ENCODE measurements around the gene C10orf67.
"Not testable (repeated sequence)": the region's sequence is repeated elsewhere in the genome, so short reads cannot be mapped to it uniquely, and the experiment has no call there.

Gene C10orf67

DNA sequence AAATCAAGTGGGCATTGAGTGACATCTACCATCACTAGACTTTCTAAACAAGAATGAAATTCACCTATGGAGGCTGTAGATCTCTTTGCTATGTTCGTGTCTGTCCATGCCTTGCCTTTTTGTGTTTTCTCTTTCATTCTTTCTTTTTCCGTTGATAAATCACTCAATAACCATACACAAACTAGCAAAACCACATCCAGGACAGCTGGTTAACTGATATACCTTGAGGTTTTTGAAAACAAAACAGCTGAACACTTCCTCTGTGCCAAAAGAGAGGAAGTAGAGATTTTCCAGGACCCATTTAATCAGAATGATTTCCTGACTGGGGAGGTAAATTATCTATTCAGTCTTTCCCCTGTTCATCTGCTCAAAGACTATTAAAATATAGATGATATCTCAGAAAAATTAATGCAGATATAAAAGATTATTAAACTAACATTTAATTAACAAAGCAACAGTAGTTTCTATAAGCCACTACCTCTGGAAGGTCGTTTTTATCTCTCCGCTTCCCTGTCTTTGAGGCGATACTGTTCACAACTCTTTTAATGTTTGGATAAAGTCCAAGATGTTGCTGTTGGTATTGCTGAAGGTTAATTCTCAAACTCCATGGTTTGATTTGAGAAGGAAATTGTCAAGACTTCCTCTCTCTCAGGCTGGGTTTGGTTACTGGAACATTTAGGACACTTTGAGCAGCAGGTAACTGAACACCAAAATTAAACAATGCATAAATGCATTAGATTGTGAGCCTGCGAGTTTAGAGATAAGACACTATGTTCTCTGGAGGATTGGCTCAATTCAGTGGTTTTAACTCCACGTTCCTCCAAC lies 24.4 kb upstream of the C10orf67 start:
- no peaks in the 10 kb centered on the region for H3K27me3 Mint-ChIP-seq (ENCODE audit: low read depth)
- H3K9me3 Mint-ChIP-seq = peaks cover 11% of the 10 kb centered on the region
- peak overlapping the region; percentile 76 for H3K27ac Mint-ChIP-seq
- peaks cover 17% of the 10 kb centered on the region for H3K36me3 Mint-ChIP-seq (ENCODE audit: low read depth)
- H3K4me1 Mint-ChIP-seq (ENCODE audit: low read depth) = peaks cover 54% of the 10 kb centered on the region
- peak overlapping the region; percentile 43 for H3K4me3 Mint-ChIP-seq

DNA sequence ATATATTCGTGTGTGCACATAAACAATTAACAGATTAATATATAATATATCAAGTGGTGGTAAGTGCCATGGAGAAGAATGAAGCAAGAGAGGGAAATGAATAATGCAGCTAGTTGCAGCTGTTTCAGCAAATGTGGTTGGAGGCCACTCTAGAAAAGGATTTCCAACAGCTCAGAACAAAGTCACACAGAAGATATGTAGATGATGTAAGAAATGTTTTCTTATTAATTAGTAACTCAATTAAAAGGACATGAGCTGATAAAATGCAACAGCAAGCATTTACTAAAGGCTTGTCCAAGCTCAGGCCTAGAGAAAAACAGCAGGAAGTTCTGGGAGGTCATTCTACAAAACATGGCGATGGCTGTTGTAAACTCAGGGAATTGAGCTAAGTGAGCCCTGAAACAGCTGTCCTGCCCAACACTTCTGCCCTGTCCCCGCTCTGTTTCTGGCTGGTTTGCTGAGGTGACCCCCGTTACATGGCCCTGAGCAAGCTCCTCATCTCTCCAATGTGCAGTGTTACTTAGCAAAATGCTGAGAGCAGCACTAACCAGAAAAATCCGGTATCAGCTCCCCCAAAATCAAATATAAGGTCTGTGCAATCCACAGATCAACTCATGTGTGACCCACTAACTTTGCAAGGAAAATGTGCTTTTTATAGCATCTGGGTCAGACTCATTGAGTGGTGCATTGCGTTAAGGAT lies 23.4 kb upstream of the C10orf67 start:
- H3K4me3 Mint-ChIP-seq = peak overlapping the region; percentile 43
- peaks cover 11% of the 10 kb centered on the region for H3K9me3 Mint-ChIP-seq
- H3K4me1 Mint-ChIP-seq (ENCODE audit: low read depth) = peaks cover 54% of the 10 kb centered on the region
- no peaks in the 10 kb centered on the region for H3K27me3 Mint-ChIP-seq (ENCODE audit: low read depth)
- H3K27ac Mint-ChIP-seq = peak overlapping the region; percentile 76
- peaks cover 14% of the 10 kb centered on the region for H3K36me3 Mint-ChIP-seq (ENCODE audit: low read depth)

DNA sequence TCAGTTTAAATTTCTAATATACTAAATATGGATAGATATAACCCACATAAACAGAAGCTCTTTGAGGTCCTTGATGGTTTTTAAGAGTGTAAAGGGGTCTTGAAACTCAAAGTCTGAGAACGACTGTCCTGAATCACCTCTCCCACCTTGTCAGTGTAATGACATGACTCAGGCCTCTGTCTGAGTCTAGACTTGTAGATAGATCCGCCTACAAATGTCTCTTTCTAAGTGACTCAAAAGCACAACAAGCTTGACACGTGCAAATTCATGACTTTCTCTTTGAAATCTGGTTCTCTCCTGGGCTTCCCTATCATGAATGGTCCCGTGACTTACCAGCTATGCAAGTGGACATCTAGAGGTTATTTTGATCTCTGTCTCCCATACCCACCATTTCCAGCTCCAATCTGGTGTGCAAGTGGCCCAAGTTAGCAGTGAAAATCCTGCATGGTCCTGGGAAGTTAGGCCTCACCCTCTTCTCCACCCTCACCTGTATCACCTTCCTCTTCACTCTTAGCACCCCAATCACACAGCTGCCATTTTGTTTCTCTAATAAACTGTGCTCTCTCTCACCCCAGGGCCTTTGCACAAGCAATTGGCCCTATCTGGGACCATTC lies 20.9 kb upstream of the C10orf67 start:
- H3K27me3 Mint-ChIP-seq (ENCODE audit: low read depth); H3K27ac Mint-ChIP-seq; H3K4me3 Mint-ChIP-seq; H3K9me3 Mint-ChIP-seq: not testable (repeated sequence)
- Mint-ChIP-seq H3K4me1 (ENCODE audit: low read depth) (peaks cover 67% of the 10 kb centered on the region), H3K36me3 (ENCODE audit: low read depth) (peaks cover 11% of the 10 kb centered on the region)

DNA sequence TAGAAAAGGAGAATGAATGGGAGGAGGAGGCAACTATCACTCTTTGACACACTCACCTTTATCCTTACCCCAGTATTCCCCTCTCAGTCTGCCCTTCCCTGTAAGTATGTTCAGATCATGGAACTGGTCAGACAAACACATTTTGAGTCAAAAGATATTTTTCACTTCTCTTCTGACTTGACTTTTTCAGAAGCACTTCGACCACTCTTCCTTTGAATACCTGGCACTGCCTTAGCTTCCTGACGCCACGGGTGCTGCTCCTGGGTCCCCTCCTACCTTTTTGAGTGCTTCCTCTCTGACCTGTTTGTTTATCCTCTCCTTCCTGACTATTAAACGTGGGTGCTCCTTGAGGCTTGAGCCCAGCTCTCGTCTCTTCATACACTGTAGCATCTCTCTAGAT lies 19.8 kb upstream of the C10orf67 start:
- Mint-ChIP-seq H3K27ac (peak overlapping the region; percentile 97), H3K9me3 (no peaks in the 10 kb centered on the region), H3K4me1 (ENCODE audit: low read depth) (peaks cover 59% of the 10 kb centered on the region), H3K27me3 (ENCODE audit: low read depth) (no peaks in the 10 kb centered on the region), H3K4me3 (peak overlapping the region; percentile 64), H3K36me3 (ENCODE audit: low read depth) (peaks cover 8% of the 10 kb centered on the region)

DNA sequence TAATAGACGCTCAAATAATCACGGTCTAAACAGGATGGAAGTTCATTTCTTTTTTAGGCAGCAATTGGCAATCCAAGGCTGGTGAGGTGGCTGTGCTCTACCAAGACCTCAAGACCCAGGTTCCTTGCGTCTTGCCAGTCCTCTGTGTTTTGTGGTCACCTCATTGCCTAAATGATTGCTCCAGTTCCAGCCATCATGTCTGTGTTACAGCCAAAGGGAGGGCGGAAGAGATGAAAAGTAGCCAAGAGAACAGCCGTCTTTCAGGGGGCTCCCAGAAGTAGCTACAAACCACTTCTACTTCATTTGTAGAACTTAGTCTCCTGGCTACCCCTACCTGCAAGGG lies 19.2 kb upstream of the C10orf67 start:
- Mint-ChIP-seq H3K27ac (peak overlapping the region; percentile 97), H3K36me3 (ENCODE audit: low read depth) (peaks cover 8% of the 10 kb centered on the region), H3K4me1 (ENCODE audit: low read depth) (peaks cover 54% of the 10 kb centered on the region), H3K4me3 (peak overlapping the region; percentile 82), H3K27me3 (ENCODE audit: low read depth) (no peaks in the 10 kb centered on the region), H3K9me3 (no peaks in the 10 kb centered on the region)

DNA sequence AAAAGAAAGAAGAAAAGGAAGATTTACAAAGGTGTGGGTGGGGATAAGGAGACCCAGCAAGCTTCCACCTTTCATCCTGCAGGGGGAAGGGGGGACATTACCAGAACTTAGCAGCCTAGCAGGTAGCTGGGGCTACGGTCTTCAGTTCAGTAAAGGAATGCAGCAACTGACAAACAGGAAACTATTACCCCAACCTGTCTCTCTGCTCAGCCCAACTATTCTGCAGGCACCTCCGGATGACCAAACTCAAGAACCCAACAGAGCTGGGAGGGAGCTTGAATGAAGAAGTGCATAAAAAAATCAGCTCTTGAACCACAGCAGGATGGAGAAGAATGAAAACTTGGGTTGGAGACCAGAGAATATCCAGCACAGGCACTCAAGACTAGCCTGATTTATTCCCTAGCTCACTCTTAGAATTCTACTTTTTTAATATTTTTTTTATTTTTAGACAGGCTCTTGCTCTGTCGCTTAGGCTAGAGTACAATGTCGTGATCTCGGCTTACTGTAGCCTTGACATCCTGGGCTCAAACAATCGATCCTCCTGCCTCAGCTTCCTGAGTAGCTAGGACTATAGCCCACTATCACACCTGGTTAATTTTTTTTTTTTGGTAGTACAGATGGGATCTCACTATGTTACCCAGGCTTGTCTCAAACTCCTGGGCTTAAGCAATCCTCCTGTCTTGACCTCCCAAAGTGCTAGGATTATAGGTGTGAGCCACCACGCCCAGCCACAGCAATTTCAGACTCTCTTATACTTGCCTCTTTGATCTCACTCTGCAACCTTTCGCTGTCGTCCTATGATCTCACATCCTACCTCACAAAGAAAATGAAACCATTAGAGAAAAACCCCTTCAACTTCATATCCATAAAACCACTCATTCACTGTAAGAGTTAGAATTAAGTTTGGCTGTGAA lies 18.5 kb upstream of the C10orf67 start:
- no peaks in the 10 kb centered on the region for H3K9me3 Mint-ChIP-seq
- peaks cover 8% of the 10 kb centered on the region for H3K36me3 Mint-ChIP-seq (ENCODE audit: low read depth)
- peaks cover 50% of the 10 kb centered on the region for H3K4me1 Mint-ChIP-seq (ENCODE audit: low read depth)
- H3K4me3 Mint-ChIP-seq = peak overlapping the region; percentile 82
- H3K27me3 Mint-ChIP-seq (ENCODE audit: low read depth) = no peaks in the 10 kb centered on the region
- peak overlapping the region; percentile 97 for H3K27ac Mint-ChIP-seq

DNA sequence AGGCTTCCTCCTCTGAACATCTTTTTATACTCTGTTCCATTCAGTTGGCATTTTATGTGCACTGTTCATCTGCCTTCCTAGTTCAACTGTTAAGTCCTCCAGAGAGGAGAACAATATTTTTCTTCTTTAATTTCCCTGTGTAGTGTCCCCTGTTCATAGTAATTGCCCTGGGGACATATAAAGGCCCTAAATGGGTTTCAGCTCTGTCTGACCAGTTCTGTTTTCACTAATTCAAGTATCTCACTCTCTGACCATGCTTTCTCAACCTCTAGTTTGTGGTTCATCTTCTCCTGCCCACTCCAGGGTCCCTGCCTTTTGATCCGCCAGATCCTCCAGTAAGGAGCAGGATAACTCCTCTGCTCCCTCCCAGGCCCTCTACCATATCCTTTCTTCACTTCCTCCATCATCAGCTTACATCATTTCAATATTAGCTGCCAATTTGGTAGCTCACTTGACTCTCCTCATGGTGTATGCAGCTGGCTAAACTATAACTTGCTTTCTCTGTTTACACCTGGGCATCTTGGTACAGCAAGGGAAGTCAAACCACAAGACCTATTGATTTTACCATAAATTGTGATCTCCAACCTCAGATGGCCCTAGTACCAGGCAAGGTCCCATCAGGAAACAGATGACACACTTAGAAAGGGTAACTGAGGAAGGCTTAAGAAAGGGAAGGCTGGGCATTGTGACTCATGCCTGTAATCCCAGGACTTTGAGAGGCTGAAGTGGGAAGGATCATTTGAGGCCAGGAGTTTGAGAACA lies 17.7 kb upstream of the C10orf67 start:
- H3K4me3 Mint-ChIP-seq = peak overlapping the region; percentile 47
- H3K4me1 Mint-ChIP-seq (ENCODE audit: low read depth) = peaks cover 44% of the 10 kb centered on the region
- H3K36me3 Mint-ChIP-seq (ENCODE audit: low read depth) = peaks cover 8% of the 10 kb centered on the region
- H3K9me3 Mint-ChIP-seq = no peaks in the 10 kb centered on the region
- peak overlapping the region; percentile 97 for H3K27ac Mint-ChIP-seq
- no peaks in the 10 kb centered on the region for H3K27me3 Mint-ChIP-seq (ENCODE audit: low read depth)

DNA sequence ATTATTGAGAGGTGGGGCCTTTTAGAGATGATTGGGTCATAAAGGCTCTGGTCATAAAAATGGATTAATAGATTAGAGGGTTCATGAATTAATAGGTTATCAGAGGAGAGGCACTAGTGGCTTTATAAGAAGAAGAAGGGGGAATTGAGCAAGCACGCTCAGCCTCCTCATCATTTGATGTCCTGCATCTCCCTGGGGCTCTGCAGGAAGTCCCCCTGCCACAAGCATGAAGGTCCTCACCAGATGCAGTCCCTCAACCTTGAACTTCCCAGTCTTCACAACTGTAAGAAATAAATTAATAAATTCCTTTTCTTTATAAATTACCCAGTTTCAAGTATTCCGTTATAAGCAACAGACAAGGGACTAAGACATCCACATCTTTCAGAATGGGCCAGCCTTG lies 17.1 kb upstream of the C10orf67 start:
- peaks cover 41% of the 10 kb centered on the region for H3K4me1 Mint-ChIP-seq (ENCODE audit: low read depth)
- no peaks in the 10 kb centered on the region for H3K9me3 Mint-ChIP-seq
- peaks cover 8% of the 10 kb centered on the region for H3K36me3 Mint-ChIP-seq (ENCODE audit: low read depth)
- H3K27ac Mint-ChIP-seq = no peak overlapping the region
- H3K4me3 Mint-ChIP-seq = no peak overlapping the region
- H3K27me3 Mint-ChIP-seq (ENCODE audit: low read depth) = no peaks in the 10 kb centered on the region

DNA sequence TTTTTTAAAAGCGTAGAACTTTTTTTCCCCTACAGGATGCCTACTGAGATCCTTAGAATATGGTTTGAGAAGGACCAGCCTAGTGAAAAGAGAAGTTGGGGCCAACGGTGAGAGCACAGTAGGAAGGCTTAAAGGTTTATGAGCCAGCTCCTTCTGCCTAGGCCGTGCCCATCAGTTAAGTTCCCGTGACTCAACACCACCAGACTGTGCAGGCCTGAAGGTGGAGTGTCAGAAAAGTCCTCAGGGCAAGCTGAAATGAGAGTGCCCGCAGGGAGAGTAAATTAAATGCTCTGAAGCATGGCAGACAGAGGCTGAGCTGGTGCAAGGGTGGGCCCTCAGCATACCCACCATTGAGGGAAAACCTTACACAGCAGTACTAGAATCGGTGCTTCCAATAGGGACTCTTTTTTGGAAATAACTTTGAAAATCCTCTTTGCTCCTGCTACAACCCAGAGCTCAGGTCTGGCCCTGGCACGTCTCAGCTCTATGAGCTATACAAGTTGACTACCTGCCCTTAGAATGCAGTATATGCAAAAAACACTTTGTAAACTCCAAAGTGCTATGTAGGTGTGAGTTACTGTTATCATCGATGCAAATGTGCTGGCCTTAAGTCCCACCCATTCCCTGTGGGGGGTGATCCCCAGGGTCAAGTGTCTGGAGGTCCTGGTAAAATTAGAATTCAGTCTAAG lies 15.2 kb upstream of the C10orf67 start:
- Mint-ChIP-seq H3K4me3 (no peak overlapping the region), H3K27me3 (ENCODE audit: low read depth) (no peaks in the 10 kb centered on the region), H3K27ac (no peak overlapping the region), H3K36me3 (ENCODE audit: low read depth) (peaks cover 4% of the 10 kb centered on the region), H3K4me1 (ENCODE audit: low read depth) (peaks cover 30% of the 10 kb centered on the region), H3K9me3 (no peaks in the 10 kb centered on the region)

DNA sequence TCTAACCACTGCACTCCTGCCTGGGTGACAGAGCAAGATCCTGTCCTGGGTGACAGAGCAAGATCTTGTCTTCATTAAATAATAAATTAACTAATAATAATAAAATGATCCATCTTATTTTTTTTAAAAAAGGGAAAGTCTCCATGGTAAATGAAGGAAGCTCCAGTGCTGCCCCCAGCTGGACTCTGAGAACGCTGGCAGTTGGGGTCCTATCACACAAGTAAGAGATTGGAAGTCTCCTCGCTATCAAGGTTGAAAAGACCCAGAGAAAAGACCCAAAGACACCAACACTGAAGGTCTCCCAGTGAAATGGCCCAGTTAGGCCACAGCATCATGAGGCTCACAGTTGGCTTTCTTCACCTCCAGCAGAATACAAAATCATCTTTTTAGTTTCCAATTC lies 13.8 kb upstream of the C10orf67 start:
- no peak overlapping the region for H3K4me3 Mint-ChIP-seq
- no peaks in the 10 kb centered on the region for H3K27me3 Mint-ChIP-seq (ENCODE audit: low read depth)
- no peak overlapping the region for H3K27ac Mint-ChIP-seq
- peaks cover 2% of the 10 kb centered on the region for H3K36me3 Mint-ChIP-seq (ENCODE audit: low read depth)
- H3K9me3 Mint-ChIP-seq = no peaks in the 10 kb centered on the region
- peaks cover 16% of the 10 kb centered on the region for H3K4me1 Mint-ChIP-seq (ENCODE audit: low read depth)

DNA sequence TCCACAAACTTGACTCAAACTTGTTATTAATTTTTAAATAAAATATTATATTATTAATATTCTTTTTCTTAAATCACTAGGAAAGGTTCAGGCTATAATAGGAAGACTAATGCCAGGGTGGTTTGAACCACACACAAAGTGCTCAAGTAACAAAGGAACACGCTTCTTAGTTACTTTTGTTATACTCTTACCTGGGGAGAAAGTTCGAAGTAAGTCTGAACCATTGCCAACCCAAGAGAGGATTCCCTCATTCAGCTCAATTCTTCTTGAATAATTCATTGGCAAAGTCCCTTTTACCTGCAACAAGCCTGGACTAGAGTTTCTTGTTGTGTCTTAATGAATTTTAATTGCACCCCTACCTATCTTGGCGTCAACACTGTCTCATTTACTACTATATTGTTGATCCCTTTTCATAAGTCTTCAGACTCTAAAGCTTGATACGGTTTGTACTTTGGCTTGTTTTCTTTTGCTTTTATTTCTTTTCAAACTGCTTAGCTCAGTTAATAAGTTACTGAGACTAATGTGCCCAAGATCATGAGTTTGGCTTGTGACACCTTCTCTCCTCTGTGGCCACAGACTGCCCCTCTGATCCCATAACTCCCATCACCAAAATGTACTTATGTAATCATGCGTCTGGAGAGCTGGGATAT lies 10.2 kb upstream of the C10orf67 start:
- no peaks in the 10 kb centered on the region for H3K27me3 Mint-ChIP-seq (ENCODE audit: low read depth)
- no peak overlapping the region for H3K27ac Mint-ChIP-seq
- no peaks in the 10 kb centered on the region for H3K9me3 Mint-ChIP-seq
- peaks cover 2% of the 10 kb centered on the region for H3K36me3 Mint-ChIP-seq (ENCODE audit: low read depth)
- no peaks in the 10 kb centered on the region for H3K4me1 Mint-ChIP-seq (ENCODE audit: low read depth)
- H3K4me3 Mint-ChIP-seq = no peak overlapping the region

DNA sequence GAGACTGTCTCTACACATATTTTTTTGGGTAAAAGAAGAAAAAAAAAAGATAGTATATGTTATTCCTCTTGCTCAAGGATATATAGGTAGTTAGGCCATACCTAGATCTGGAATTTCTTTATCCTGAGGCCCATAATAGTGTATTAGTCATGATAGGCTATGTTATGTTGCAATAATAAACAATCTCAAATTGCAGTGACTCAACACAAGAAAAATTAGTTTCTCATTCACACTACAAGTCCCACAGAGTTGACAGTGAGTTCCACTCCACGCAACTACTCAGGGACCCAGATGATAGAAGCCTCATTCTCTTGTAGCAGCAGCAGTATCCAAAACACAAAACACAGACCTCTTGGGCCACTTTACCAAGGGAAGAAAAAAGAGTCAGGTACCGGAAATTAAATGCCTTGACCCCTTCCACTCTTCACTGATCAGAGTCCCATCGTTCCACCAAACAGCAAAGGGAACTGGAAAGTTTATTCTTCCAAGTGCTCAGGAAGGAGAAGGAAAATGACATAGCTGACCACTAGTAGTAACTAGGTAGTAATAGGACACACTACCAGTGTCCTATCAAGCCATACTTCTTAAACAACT lies 7.4 kb upstream of the C10orf67 start:
- no peak overlapping the region for H3K4me3 Mint-ChIP-seq
- no peaks in the 10 kb centered on the region for H3K9me3 Mint-ChIP-seq
- H3K4me1 Mint-ChIP-seq (ENCODE audit: low read depth) = no peaks in the 10 kb centered on the region
- no peaks in the 10 kb centered on the region for H3K27me3 Mint-ChIP-seq (ENCODE audit: low read depth)
- H3K27ac Mint-ChIP-seq = no peak overlapping the region
- peaks cover 4% of the 10 kb centered on the region for H3K36me3 Mint-ChIP-seq (ENCODE audit: low read depth)

DNA sequence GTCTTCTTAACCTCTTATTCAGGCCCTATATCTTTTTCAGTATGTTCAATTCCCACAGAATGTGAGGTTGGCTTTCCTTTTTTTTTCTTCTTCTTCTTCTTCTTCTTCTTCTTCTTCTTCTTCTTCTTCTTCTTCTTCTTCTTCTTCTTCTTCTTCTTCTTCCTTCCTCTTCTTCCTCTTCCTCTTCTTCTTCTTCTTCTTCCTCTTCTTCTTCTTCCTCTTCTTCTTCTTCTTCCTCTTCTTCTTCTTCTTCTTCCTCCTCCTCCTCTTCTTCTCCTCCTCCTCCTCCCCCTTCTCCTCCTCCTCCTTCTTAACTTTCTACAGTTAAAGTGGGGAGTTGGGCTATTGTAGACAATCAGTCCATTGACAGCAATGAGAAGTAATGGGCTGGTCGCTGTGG lies 6.1 kb upstream of the C10orf67 start:
- H3K27me3 Mint-ChIP-seq (ENCODE audit: low read depth); H3K4me3 Mint-ChIP-seq; H3K27ac Mint-ChIP-seq; H3K9me3 Mint-ChIP-seq; H3K36me3 Mint-ChIP-seq (ENCODE audit: low read depth); H3K4me1 Mint-ChIP-seq (ENCODE audit: low read depth): not testable (repeated sequence)
